CD4-positive, alpha-beta T cell (primary cell): Measurements from ENCODE around the gene PRKAG3. TPM values are rescaled to one million over a fixed set of nuclear protein-coding genes. Genes with fewer than 3 reads are reported as not detected.
A peak's percentile ranks its signal among the peaks of the same experiment; 100 is the strongest.
"Not testable (repeated sequence)": the region's sequence is repeated elsewhere in the genome, so short reads cannot be mapped to it uniquely, and the experiment has no call there.

Source experiments
- ATAC-seq: fragments of 200-7000 bp; cut with Tn5 transposase; one replicate; pipeline ENCODE4 v1.10.0; 2022; ENCODE audit warnings: mild to moderate bottlenecking; ENCODE audit not compliant: poor library complexity
- CTCF ChIA-PET: fragments of 350-600 bp; sonication (Branson Sonifier 250); formaldehyde crosslinking; loops from one replicate; lab custom pipeline; 2021; ENCODE audit warnings: antibody characterized with exemption, inconsistent platforms; lab: Charles Lee
- POLR2A ChIA-PET: fragments of 350-600 bp; sonication (Branson Sonifier 250); formaldehyde crosslinking; loops from one replicate; lab custom pipeline; 2021; ENCODE audit warnings: antibody characterized with exemption, inconsistent platforms; lab: Charles Lee
- DNase-seq, 14 experiments: peaks; one replicate each; pipeline ENCODE4 v3.0.0-alpha.2; 2013 to 2020; ENCODE audit warnings: mixed read lengths in 2 of 14
- H3K27ac ChIP-seq, 2 donors: one replicate each; pipeline versions ENCODE4 v1.5.1 to v1.7.0; 2013; ENCODE audit warnings: low read length in 2 of 2, low read depth in 1 of 2, mild to moderate bottlenecking in 1 of 2
- H3K27me3 ChIP-seq, 2 experiments: 1 replicate in 1 of 2; 2 replicates in 1 of 2; pipeline versions ENCODE4 v1.6.1 to v1.7.0; 2013; ENCODE audit warnings: low read length in 2 of 2, control low read depth in 1 of 2, mild to moderate bottlenecking in 1 of 2, moderate library complexity in 1 of 2; ENCODE audit not compliant: insufficient read depth in 2 of 2, control insufficient read depth in 1 of 2
- H3K36me3 ChIP-seq: one replicate; pipeline ENCODE4 v1.6.1; 2013; ENCODE audit warnings: low read length, control low read depth; ENCODE audit not compliant: insufficient read depth
- H3K4me1 ChIP-seq: one replicate; pipeline ENCODE4 v1.6.1; 2013; ENCODE audit warnings: low read length, control low read depth; ENCODE audit not compliant: insufficient read depth
- H3K4me3 ChIP-seq: one replicate; pipeline ENCODE4 v1.5.1; 2013; ENCODE audit warnings: mild to moderate bottlenecking, low read length, moderate library complexity
- H3K9me3 ChIP-seq, 2 experiments: 1 replicate in 1 of 2; 2 replicates in 1 of 2; pipeline versions ENCODE4 v1.6.1 to v1.7.0; 2013; ENCODE audit warnings: low read length in 2 of 2, mild to moderate bottlenecking in 2 of 2, control low read depth in 1 of 2, moderate library complexity in 1 of 2; ENCODE audit not compliant: control insufficient read depth in 1 of 2, insufficient read depth in 1 of 2
- H3K27ac Mint-ChIP-seq: one replicate; pipeline ENCODE4 v1.8.0; 2020; ENCODE audit warnings: mixed read lengths
- H3K27me3 Mint-ChIP-seq: one replicate; pipeline ENCODE4 v1.8.0; 2021; ENCODE audit warnings: mixed read lengths
- H3K36me3 Mint-ChIP-seq: one replicate; pipeline ENCODE4 v1.8.0; 2021; ENCODE audit warnings: low read depth, mixed read lengths
- H3K4me1 Mint-ChIP-seq: one replicate; pipeline ENCODE4 v1.8.0; 2021; ENCODE audit warnings: low read depth, mixed read lengths
- H3K4me3 Mint-ChIP-seq: one replicate; pipeline ENCODE4 v1.8.0; 2020; ENCODE audit warnings: mild to moderate bottlenecking, mixed read lengths
- H3K9me3 Mint-ChIP-seq: one replicate; pipeline ENCODE4 v1.8.0; 2020; ENCODE audit warnings: mixed read lengths
- CTCF ChIP-seq: fragments of 200-600 bp; IDR thresholded peaks from one replicate; pipeline ENCODE4 v1.8.0; 2022; ENCODE audit warnings: antibody characterized with exemption, mild to moderate bottlenecking
- intact Hi-C, 2 experiments: fragments of 100-400 bp; cut with DNase I in 1 of 2; cut with micrococcal nuclease in 1 of 2; formaldehyde crosslinking; loops; one replicate each; pipeline versions ENCODE4 v1.15.1 to v1.9.0; 2023 to 2025; cut with DNase I, micrococcal nuclease
- total RNA-seq, 174 experiments: library from RNA in 2 of 174; stranded (reverse) in 2 of 174; gene quantifications; one replicate each; pipeline ENCODE4 v1.2.3 and lab custom pipeline; 2021 to 2026

PRKAG3 gene
- total RNA-seq, 2 experiments from 2014 or later: not detected

GRCh38 chr2:218851286-218851685, 19.7 kb upstream of the PRKAG3 start:
- Histone ChIP-seq H3K9me3 (no peaks in the 10 kb centered on the region), H3K4me1 (peaks cover 12% of the 10 kb centered on the region), H3K27me3 (peaks cover 34 to 47% of the 10 kb centered on the region in 2 experiments), H3K36me3 (no peaks in the 10 kb centered on the region), H3K27ac (no peak overlapping the region), H3K4me3 (no peak overlapping the region)
- ChIA-PET CTCF (interaction anchor here (0.9 to 1.4 kb wide), 3 partner anchors 29 to 141 kb away, joined by 3 to 5 read pairs (median 5); partner anchors contain the start of gene TTLL4), POLR2A (interaction anchor here (0.7 kb wide), 1 partner anchor 192 kb away, joined by 3 read pairs; no protein-coding TSS in a partner anchor)
- H3K27ac Mint-ChIP-seq: no peak overlapping the region
- no peaks in the 10 kb centered on the region for H3K9me3 Mint-ChIP-seq
- DNase-seq (peak in 1 of 14 experiments; percentile 14), ATAC-seq (no peak)
- peaks cover 57% of the 10 kb centered on the region for H3K27me3 Mint-ChIP-seq
- H3K36me3 Mint-ChIP-seq: no peaks in the 10 kb centered on the region
- no peak for TF ChIP-seq CTCF
- intact Hi-C loops: loop anchor here (5.0 kb wide), 2 partner anchors 266 to 306 kb away; no protein-coding TSS in a partner anchor
- H3K4me1 Mint-ChIP-seq: peaks cover 5% of the 10 kb centered on the region
- no peak overlapping the region for H3K4me3 Mint-ChIP-seq

DNA sequence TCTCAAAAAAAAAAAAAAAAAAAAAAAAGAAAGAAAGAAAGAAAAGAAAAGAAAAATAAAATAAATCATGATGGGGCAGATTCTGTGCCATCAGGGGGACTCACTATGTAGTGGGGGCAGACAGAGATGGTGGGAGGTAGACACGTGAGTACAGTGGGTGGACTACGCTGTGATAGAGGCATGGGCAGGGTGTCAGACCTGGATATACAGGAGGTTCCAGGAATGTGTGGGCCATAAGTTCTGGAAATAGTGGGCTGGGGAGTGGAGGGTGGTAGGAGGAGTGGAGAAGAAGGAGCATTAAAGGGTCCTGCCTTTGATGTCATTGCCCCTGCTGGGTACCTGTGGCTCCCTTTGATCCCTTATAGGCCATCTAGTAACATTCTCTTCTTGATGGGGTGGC, 19.2 kb upstream of the PRKAG3 start:
- no peak for TF ChIP-seq CTCF
- no peaks in the 10 kb centered on the region for H3K9me3 ChIP-seq
- Mint-ChIP-seq H3K27ac (no peak overlapping the region), H3K4me1 (peaks cover 5% of the 10 kb centered on the region), H3K36me3 (no peaks in the 10 kb centered on the region), H3K9me3 (no peaks in the 10 kb centered on the region), H3K4me3 (no peak overlapping the region), H3K27me3 (peaks cover 52% of the 10 kb centered on the region)
- ChIA-PET POLR2A (interaction anchor here (0.7 kb wide), 1 partner anchor 10 kb away, joined by 4 read pairs; no protein-coding TSS in a partner anchor), CTCF (interaction anchor here (1.3 kb wide), 2 partner anchors 48 to 141 kb away, joined by 5 read pairs; no protein-coding TSS in a partner anchor)
- intact Hi-C loops: loop anchor here (5.0 kb wide), 2 partner anchors 267 to 307 kb away; no protein-coding TSS in a partner anchor
- peaks cover 12% of the 10 kb centered on the region for H3K4me1 ChIP-seq
- no peaks in the 10 kb centered on the region for H3K36me3 ChIP-seq
- peaks cover 30 to 42% of the 10 kb centered on the region in 2 experiments for H3K27me3 ChIP-seq
- DNase-seq: peak in 1 of 14 experiments; percentile 4
- no peak overlapping the region for H3K27ac ChIP-seq
- no peak overlapping the region for H3K4me3 ChIP-seq
- ATAC-seq: no peak

GRCh38 chr2:218849721-218850120, 18.1 kb upstream of the PRKAG3 start:
- H3K4me1 Mint-ChIP-seq: peaks cover 5% of the 10 kb centered on the region
- no peak for ATAC-seq
- H3K27me3 Mint-ChIP-seq: peaks cover 42% of the 10 kb centered on the region
- no peaks in the 10 kb centered on the region for H3K36me3 Mint-ChIP-seq
- POLR2A ChIA-PET: interaction anchor here (0.7 kb wide), 1 partner anchor 11 kb away, joined by 4 read pairs; no protein-coding TSS in a partner anchor
- no peak overlapping the region for H3K4me3 ChIP-seq
- H3K27ac Mint-ChIP-seq: no peak overlapping the region
- H3K36me3 ChIP-seq: no peaks in the 10 kb centered on the region
- H3K9me3 ChIP-seq: peaks cover 0 to 3% of the 10 kb centered on the region in 2 experiments
- H3K4me1 ChIP-seq: peaks cover 12% of the 10 kb centered on the region
- TF ChIP-seq CTCF: no peak
- no peak overlapping the region for H3K4me3 Mint-ChIP-seq
- intact Hi-C loops: loop anchor here (5.0 kb wide), 5 partner anchors 137 to 308 kb away; partner anchors contain the start of genes BCS1L (in 1 of the 2), TTLL4 (in 1 of the 2) and ZNF142 (in 1 of the 2)
- CTCF ChIA-PET: interaction anchor here (1.3 kb wide), 2 partner anchors 49 to 140 kb away, joined by 5 read pairs; no protein-coding TSS in a partner anchor
- peaks cover 27 to 33% of the 10 kb centered on the region in 2 experiments for H3K27me3 ChIP-seq
- DNase-seq: no peak
- H3K9me3 Mint-ChIP-seq: no peaks in the 10 kb centered on the region
- no peak overlapping the region for H3K27ac ChIP-seq

DNA sequence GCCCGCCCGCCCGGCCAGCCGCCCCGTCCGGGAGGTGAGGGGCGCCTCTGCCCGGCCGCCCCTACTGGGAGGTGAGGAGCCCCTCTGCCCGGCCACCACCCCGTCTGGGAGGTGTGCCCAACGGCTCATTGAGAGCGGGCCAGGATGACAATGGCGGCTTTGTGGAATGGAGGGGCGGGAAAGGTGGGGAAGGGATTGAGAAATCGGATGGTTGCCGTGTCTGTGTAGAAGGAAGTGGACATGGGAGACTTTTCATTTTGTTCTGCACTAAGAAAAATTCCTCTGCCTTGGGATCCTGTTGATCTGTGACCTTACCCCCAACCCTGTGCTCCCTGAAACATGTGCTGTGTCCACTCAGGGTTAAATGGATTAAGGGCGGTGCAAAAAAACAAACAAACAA, 15.4 kb upstream of the PRKAG3 start:
- not testable (repeated sequence) for H3K36me3 ChIP-seq, H3K4me1 ChIP-seq, H3K4me3 Mint-ChIP-seq, H3K27ac ChIP-seq, ATAC-seq, H3K4me1 Mint-ChIP-seq, H3K9me3 ChIP-seq, H3K36me3 Mint-ChIP-seq, DNase-seq, H3K27ac Mint-ChIP-seq, H3K9me3 Mint-ChIP-seq, H3K4me3 ChIP-seq
- H3K27me3 Mint-ChIP-seq: peaks cover 29% of the 10 kb centered on the region
- CTCF ChIA-PET: interaction anchor here (0.6 to 2.6 kb wide), 24 partner anchors 7 to 572 kb away, joined by 3 to 26 read pairs (median 4); partner anchors contain the start of genes BCS1L, CDK5R2, RNF25 and STK36
- peaks cover 17 to 19% of the 10 kb centered on the region in 2 experiments for H3K27me3 ChIP-seq
- POLR2A ChIA-PET: interaction anchor here (0.6 kb wide), 1 partner anchor 136 kb away, joined by 4 read pairs; the partner anchor contains the start of gene TTLL4
- intact Hi-C loops: loop anchor here (1.0 to 5.0 kb wide), 4 partner anchors 135 to 200 kb away; partner anchors contain the start of genes BCS1L (in 1 of the 2), TTLL4 (in 1 of the 2) and ZNF142 (in 1 of the 2)

DNA sequence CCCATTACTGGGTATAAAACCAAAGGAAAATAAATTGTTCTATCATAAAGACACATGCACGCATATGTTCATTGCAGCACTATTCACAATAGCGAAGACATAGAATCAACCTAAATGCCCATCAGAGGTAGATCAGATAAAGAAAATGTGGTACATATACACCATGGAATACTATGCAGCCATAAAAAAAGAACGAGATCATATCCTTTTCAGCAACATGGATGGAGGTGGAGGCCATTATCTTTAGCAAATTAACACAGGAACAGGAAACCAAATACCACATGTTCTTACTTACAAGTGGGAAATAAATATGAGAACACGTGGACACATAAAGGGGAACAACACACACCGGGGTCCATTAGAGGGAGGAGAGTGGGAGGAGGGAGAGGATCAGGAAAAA, 12.7 kb upstream of the PRKAG3 start:
- H3K27ac Mint-ChIP-seq, H3K27ac ChIP-seq, ATAC-seq, intact Hi-C loops, H3K4me1 ChIP-seq, CTCF ChIA-PET, H3K36me3 ChIP-seq, H3K9me3 Mint-ChIP-seq, H3K4me1 Mint-ChIP-seq, H3K4me3 ChIP-seq, H3K36me3 Mint-ChIP-seq, POLR2A ChIA-PET, H3K4me3 Mint-ChIP-seq, DNase-seq, H3K9me3 ChIP-seq: not testable (repeated sequence)
- H3K27me3 Mint-ChIP-seq: peaks cover 31% of the 10 kb centered on the region
- peaks cover 9 to 20% of the 10 kb centered on the region in 2 experiments for H3K27me3 ChIP-seq
